Mucosa of stomach (tissue), 1 donor: Measurements from ENCODE around the gene PRDM1.

ENCODE experiments used
- H3K27me3 ChIP-seq: one replicate; pipeline ENCODE4 v1.7.0; 2013; ENCODE audit warnings: mild to moderate bottlenecking, low read length; ENCODE audit not compliant: control insufficient read depth, insufficient read depth
- H3K36me3 ChIP-seq: one replicate; pipeline ENCODE4 v1.7.0; 2013; ENCODE audit warnings: low read length; ENCODE audit not compliant: control insufficient read depth, insufficient read depth
- H3K4me1 ChIP-seq: one replicate; pipeline ENCODE4 v1.7.0; 2013; ENCODE audit warnings: mild to moderate bottlenecking, low read length; ENCODE audit not compliant: control insufficient read depth, insufficient read depth
- H3K4me3 ChIP-seq: one replicate; pipeline ENCODE4 v1.7.0; 2013; ENCODE audit warnings: low read length
- H3K9ac ChIP-seq: one replicate; pipeline ENCODE4 v1.7.0; 2013; ENCODE audit warnings: mild to moderate bottlenecking, low read length, moderate library complexity
- H3K9me3 ChIP-seq: one replicate; pipeline ENCODE4 v1.7.0; 2013; ENCODE audit warnings: mild to moderate bottlenecking, low read length, moderate library complexity; ENCODE audit not compliant: control insufficient read depth
- donor health status: Pancreatic carcinoma.

Gene PRDM1

DNA sequence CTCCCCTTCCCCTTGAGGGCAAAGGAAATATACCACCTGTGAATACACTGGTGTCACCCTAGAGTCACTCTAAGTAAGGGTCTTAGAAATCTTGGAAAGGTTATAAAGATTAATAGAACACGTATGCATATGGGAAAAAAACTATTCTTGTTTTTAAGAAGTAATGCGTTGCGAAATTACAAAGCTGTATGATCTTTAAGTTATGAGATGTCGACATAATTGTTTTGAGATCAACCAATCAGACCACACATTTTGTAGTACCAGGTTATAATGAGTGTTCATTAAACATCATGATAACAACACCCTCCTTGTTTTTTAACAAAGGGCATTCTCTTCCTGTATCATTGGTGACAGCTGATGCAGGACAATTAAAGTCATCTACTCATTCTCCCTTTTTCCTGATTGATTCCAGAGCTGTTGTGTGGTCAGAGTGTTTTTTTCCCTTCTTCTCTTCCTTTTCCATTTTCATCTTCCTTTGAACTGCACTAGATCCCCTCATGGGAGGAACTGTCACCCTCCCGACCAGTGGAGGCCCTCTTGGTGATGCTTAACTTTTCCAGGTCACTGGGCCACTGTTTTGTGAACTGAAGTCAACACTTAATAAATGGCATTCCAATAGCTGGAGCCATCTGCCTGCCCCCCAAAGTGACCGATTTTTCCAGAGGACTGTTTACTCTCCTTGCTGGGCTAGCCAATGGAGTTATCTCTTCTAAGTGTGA lies 37.0 kb downstream of the PRDM1 start:
- peaks cover 11% of the 10 kb centered on the region for H3K4me1 ChIP-seq
- no peaks in the 10 kb centered on the region for H3K9me3 ChIP-seq
- H3K36me3 ChIP-seq = no peaks in the 10 kb centered on the region
- H3K27me3 ChIP-seq = no peaks in the 10 kb centered on the region
- no peak overlapping the region for H3K9ac ChIP-seq
- H3K4me3 ChIP-seq = no peak overlapping the region

DNA sequence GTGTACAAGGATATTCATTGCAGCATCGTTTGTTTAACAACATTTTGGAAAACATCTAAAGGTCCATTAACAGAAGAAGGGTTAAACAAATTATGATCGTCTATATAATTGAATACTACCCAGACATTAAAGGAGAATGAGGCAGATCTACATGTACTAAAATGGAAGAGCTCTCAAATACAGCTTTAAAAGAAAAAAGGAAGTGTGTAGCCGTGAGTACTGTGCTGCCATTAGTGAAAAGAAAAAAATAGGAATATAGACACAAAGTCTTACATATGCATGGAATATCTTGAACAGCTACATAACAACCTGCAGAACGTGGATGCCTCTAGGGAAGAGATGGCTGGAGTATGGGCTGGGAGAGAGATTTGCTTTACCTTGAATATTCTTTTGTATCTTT lies 37.9 kb downstream of the PRDM1 start:
- Histone ChIP-seq H3K36me3 (no peaks in the 10 kb centered on the region), H3K4me1 (peaks cover 13% of the 10 kb centered on the region), H3K27me3 (no peaks in the 10 kb centered on the region), H3K4me3 (no peak overlapping the region), H3K9me3 (no peaks in the 10 kb centered on the region), H3K9ac (no peak overlapping the region)

DNA sequence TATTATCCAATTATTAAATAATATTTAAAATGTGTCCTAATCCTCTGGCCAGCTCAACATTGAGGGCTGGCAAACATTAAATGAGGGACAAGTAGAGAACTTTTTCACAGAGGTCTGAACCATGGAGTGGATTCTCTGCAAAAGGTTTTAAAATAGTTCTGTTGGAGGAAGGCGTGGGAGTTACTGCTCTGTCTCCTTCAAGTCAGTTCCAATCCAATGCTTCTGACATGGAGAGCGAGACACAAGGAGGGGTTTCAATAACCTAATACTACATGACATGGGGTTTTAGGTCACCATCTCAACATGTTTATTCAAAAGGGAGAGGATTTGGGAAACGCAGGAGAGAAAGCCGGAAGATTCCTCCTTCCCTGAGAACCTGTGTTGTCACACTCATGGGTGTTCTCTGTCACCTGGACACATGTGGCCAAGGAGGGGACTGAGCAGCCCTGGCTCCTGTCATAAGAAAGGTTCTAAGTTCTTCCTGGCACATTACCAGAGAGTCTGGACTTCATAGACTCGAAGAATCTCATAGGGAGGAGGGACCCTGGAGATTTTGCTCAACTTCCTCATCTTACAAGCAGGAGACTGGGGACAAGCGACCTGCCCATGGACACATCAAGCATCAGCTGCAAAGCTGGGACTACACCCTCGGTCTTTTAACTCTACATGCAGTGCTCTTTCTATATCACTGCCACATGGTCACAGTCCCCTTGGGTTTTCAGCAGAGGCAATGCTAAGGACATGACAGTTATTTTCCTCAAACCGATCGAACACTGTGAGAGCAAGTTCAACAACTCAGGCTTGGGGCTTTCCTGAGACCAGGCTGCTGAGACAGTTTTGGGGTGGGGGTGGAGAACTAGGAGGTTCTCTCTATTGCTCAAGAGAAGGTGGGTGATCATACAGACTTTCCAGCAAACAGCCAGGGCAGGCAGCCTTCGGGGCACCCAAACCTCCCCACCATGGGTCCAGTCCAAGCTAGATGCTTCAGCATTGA lies 38.6 kb downstream of the PRDM1 start:
- Histone ChIP-seq H3K36me3 (no peaks in the 10 kb centered on the region), H3K9ac (no peak overlapping the region), H3K9me3 (no peaks in the 10 kb centered on the region), H3K4me3 (no peak overlapping the region), H3K4me1 (peaks cover 15% of the 10 kb centered on the region), H3K27me3 (no peaks in the 10 kb centered on the region)

DNA sequence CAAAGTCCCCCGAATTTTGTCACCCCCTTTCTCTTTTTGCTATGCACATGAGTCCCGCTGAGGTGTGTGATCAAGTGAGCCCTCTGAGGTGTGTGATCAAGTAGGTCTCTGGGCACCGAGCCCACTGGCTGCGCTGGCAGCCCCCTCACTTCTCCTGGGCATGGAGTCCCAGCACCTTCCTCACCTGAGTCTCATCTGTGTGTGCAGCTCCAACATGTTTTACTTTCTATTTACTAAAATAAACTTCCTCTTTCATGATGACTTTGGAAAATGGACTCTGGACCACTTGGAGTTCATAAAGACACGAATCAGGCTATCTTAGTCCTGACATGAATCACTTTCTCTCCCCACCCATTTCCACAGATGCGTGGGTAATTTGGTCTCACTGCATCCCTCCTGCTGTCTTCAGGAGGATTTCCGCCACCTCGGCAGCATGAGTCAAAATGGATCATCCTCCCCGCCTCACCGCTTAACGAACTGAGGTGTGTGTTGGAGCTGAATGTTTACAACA lies 39.8 kb downstream of the PRDM1 start:
- Histone ChIP-seq H3K36me3 (no peaks in the 10 kb centered on the region), H3K27me3 (no peaks in the 10 kb centered on the region), H3K4me1 (peaks cover 15% of the 10 kb centered on the region), H3K4me3 (no peak overlapping the region), H3K9ac (no peak overlapping the region), H3K9me3 (no peaks in the 10 kb centered on the region)

DNA sequence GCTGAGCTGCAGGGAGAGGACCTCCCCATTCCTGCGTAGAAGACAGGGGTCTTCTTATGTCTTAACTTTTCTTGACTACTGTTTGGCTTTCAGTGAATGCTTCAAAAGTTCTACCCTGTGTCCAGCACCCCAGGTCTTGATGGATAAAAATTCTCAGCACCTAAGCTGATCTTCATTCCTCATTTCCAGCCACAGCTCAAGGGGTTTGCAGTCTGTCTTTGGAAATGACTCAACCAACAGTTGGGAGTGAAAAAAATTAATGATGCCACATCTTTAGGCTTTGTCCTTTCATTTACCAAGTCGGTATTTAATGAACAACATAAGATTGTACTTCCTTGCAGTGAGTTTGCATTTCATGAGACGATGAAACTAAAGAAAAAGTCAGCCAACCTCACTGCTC lies 40.3 kb downstream of the PRDM1 start:
- no peaks in the 10 kb centered on the region for H3K27me3 ChIP-seq
- H3K36me3 ChIP-seq = no peaks in the 10 kb centered on the region
- H3K9me3 ChIP-seq = no peaks in the 10 kb centered on the region
- no peak overlapping the region for H3K4me3 ChIP-seq
- H3K4me1 ChIP-seq = peaks cover 15% of the 10 kb centered on the region
- H3K9ac ChIP-seq = no peak overlapping the region

DNA sequence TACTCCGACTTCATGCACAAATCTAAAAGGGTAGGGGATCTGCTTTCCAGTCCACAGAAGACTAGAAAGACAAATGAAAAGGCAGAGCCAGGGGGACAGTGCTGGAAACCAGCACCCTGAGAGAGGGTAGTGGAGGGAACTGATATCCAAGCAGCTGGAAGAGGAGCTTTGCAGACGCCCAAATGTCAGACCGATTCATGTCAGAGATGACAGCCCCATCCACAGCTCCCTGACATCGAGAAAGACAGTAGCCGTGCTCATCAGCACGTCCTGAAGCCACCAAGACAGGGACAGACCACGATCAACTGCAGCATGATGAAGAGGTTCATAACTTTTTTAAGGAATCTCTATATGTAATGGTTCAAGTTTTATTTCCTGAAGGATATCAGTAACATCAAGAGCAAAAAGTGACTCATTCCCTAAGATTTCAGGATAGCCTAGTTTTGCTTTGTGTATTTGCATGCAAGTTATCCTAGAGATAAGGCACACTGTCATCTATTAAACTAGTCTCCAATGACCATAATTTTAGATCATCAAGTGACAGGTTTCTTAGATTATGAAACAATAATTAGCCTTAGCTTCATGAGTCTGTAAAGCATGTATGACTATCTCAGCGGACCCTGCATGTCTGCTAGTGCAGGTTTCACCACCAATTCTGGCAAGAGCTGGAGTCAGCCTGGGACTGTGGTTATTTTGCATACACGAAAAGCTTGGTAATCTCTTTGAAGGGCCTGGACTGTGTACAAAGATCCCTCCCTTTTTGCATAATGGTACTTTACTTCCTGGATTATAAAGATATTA lies 43.0 kb downstream of the PRDM1 start:
- Histone ChIP-seq H3K4me3 (no peak overlapping the region), H3K9ac (no peak overlapping the region), H3K27me3 (no peaks in the 10 kb centered on the region), H3K36me3 (no peaks in the 10 kb centered on the region), H3K4me1 (peaks cover 15% of the 10 kb centered on the region), H3K9me3 (no peaks in the 10 kb centered on the region)

DNA sequence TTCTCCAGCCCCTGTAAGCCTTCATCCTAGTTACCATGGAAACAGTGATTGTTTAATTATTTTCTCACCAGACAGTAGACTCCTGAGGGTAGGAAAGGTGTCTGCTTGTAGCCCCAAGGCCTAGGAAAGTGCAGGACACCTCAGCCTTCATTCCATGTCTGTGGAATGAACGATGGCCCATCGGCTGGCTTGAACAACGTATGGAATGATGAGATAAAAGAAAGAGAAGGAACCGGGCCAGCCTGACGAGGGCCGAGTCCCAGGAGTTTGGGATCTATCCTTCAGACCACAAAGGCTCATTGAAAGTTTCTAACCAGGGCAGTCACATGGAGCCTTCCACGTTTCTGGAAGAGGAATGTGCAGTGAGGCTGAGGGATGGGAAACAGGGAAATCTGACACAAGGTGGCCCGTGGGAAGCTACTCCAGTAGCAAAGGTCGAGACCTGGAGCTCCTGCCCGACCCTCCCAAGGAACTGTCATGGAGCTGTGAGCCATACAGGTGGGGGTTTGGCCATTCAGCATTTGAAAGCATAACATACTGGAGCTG lies 46.1 kb downstream of the PRDM1 start:
- Histone ChIP-seq H3K27me3 (no peaks in the 10 kb centered on the region), H3K9ac (no peak overlapping the region), H3K4me3 (no peak overlapping the region), H3K36me3 (no peaks in the 10 kb centered on the region), H3K4me1 (peaks cover 4% of the 10 kb centered on the region), H3K9me3 (no peaks in the 10 kb centered on the region)

DNA sequence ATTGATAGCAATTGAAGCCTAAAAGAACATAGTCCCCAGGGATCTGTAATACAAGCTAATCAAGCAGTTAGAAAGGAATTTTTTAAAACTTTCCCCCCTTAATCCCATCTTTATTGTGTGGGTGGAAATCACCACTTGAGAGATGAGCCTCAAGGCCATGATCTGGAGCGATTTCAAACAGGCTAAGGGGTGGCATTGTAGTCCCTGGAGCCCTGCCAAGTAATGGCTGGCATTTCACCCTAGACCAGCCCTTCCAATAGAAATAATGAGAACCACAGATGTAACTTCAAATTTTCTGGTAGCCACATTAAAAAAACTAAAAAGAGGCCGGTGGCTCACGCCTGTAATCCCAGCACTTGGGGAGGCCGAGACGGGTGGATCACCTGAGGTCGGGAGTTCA lies 46.9 kb downstream of the PRDM1 start:
- Histone ChIP-seq H3K27me3 (no peaks in the 10 kb centered on the region), H3K4me1 (peaks cover 4% of the 10 kb centered on the region), H3K9ac (no peak overlapping the region), H3K4me3 (no peak overlapping the region), H3K36me3 (no peaks in the 10 kb centered on the region), H3K9me3 (no peaks in the 10 kb centered on the region)

DNA sequence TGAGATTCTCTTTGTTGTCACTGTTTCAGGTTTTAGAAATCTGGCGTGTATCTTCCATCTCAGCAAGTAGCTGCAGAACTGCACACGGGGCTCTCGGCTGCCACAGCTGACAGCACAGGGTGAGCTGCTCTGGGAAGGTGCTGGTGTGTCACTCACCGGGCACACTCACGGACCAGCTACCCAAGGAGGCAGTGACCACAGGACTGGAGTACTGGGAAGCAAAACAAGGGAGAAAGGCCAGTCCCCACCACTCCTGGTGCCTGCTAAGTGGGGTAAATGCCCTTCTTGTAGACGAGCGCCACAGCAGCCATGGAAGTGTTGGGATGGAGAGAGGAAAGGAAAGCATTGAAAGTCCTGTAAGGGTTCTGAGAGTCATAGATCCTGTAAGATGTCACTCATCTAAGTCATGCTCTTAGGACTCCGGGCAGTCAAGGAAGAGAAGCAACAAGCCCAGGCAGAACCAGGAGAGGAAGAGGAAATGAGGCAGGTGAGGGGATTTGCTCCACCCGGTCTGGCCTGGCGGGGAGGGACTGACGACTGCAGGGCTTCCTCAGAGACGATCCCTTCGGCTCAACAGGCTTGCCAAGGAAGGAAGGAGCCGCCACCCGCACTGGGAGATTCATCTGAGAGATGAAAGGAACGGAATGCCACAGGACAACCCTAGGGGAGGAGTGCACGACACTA lies 48.1 kb downstream of the PRDM1 start:
- peaks cover under 1% of the 10 kb centered on the region for H3K4me1 ChIP-seq
- no peaks in the 10 kb centered on the region for H3K36me3 ChIP-seq
- no peaks in the 10 kb centered on the region for H3K27me3 ChIP-seq
- no peak overlapping the region for H3K4me3 ChIP-seq
- H3K9ac ChIP-seq = no peak overlapping the region
- H3K9me3 ChIP-seq = no peaks in the 10 kb centered on the region

DNA sequence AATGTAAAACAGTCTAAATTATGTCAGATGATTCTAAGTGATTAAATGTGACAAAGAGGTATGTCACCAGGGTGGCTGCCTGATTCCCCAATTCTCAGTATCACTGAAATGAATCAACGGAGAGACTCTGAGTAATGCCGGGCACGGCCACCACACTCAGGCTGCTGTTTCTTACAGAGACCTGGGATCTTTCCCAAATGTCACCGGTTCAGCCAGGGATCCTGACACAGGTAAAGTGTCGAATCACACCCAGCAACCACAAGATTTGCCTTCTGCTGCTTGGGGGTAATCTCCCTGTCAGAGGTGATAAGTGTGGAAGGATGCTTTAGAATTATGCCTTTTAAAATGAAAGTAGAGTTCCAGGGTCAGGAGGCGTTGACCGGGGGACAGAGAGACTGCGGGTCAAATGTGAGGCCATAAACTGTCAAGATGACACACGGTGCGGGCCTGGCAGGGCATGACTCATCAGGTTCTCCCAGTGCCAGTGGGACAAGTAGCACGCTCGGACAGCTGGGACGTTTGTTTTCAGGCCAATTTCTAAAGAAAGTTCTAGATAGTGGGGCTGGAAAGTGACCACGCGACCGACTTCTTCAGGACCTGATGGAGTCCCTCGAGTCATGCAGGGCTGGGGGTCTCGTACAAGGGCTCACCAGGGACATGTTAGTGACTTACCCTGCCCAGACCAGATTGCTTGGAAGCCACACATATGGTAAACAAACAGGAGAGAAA lies 48.9 kb downstream of the PRDM1 start:
- H3K27me3 ChIP-seq = no peaks in the 10 kb centered on the region
- H3K4me1 ChIP-seq = no peaks in the 10 kb centered on the region
- H3K4me3 ChIP-seq = no peak overlapping the region
- H3K9ac ChIP-seq = no peak overlapping the region
- no peaks in the 10 kb centered on the region for H3K9me3 ChIP-seq
- no peaks in the 10 kb centered on the region for H3K36me3 ChIP-seq
